Measurements from ENCODE around the gene CCDC51. TPM values are rescaled to one million over a fixed set of nuclear protein-coding genes. Genes with fewer than 3 reads are reported as not detected.

Gene CCDC51
- total and polyA plus RNA-seq, 9 of the 15 experiments (the other 6 are each of a cell fraction or from before 2014, with no cell fraction given), result 6.5 to 18.6 (median 15.7) TPM

DNA sequence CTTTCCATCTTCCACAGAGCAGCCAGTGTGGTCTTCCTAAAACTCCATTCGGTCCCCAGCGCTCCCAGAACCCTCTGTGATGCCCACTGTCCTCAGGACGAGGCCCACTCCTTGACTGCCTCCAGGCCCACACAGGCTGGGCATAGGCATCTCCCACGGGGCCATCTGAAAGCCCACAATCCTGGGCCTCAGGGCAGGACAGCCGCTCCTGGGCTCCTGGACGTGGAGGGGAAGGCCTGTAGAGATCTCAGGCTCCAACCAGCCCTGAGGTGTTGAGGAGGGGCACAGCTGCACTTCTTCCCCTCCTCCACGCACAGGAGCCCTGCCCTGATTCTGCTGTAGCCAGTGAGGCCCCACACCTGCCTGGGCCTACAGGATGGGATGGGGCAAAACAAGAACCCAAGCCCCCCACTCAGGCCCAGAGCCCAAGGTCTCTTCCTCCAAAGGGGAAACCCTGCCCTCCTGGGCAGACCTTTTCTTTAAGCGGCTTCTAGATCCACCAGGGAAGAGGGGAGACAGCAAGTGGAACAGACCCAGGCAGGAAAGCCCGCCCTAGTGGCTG is 38.1 kb upstream of the CCDC51 start (continued):
- no peak for TF ChIP-seq ZNF23 (CRISPR knock-in tag; IDR thresholded peaks at IDR 0.05)
- TF ChIP-seq SAFB (IDR thresholded peaks at IDR 0.05; ENCODE audit: borderline replicate concordance, low read depth, low read length), result no peak
- no peak for TF ChIP-seq NFIX (CRISPR knock-in tag; IDR thresholded peaks at IDR 0.05; ENCODE audit: low read depth)
- TF ChIP-seq SETDB1 (IDR thresholded peaks at IDR 0.05; ENCODE audit: low read length), result no peak
- TF ChIP-seq, protein P1, sequence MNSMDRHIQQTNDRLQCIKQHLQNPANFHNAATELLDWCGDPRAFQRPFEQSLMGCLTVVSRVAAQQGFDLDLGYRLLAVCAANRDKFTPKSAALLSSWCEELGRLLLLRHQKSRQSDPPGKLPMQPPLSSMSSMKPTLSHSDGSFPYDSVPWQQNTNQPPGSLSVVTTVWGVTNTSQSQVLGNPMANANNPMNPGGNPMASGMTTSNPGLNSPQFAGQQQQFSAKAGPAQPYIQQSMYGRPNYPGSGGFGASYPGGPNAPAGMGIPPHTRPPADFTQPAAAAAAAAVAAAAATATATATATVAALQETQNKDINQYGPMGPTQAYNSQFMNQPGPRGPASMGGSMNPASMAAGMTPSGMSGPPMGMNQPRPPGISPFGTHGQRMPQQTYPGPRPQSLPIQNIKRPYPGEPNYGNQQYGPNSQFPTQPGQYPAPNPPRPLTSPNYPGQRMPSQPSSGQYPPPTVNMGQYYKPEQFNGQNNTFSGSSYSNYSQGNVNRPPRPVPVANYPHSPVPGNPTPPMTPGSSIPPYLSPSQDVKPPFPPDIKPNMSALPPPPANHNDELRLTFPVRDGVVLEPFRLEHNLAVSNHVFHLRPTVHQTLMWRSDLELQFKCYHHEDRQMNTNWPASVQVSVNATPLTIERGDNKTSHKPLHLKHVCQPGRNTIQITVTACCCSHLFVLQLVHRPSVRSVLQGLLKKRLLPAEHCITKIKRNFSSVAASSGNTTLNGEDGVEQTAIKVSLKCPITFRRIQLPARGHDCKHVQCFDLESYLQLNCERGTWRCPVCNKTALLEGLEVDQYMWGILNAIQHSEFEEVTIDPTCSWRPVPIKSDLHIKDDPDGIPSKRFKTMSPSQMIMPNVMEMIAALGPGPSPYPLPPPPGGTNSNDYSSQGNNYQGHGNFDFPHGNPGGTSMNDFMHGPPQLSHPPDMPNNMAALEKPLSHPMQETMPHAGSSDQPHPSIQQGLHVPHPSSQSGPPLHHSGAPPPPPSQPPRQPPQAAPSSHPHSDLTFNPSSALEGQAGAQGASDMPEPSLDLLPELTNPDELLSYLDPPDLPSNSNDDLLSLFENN (IDR thresholded peaks at IDR 0.05; ENCODE audit: low read depth in 2 of 2, low read length in 2 of 2), result no peak
- TF ChIP-seq, protein P2, sequence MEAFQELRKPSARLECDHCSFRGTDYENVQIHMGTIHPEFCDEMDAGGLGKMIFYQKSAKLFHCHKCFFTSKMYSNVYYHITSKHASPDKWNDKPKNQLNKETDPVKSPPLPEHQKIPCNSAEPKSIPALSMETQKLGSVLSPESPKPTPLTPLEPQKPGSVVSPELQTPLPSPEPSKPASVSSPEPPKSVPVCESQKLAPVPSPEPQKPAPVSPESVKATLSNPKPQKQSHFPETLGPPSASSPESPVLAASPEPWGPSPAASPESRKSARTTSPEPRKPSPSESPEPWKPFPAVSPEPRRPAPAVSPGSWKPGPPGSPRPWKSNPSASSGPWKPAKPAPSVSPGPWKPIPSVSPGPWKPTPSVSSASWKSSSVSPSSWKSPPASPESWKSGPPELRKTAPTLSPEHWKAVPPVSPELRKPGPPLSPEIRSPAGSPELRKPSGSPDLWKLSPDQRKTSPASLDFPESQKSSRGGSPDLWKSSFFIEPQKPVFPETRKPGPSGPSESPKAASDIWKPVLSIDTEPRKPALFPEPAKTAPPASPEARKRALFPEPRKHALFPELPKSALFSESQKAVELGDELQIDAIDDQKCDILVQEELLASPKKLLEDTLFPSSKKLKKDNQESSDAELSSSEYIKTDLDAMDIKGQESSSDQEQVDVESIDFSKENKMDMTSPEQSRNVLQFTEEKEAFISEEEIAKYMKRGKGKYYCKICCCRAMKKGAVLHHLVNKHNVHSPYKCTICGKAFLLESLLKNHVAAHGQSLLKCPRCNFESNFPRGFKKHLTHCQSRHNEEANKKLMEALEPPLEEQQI (IDR thresholded peaks at IDR 0.05), result no peak
- TF ChIP-seq ZNF232 (CRISPR knock-in tag; IDR thresholded peaks at IDR 0.05), result no peak
- no peak for TF ChIP-seq ZNF778 (CRISPR knock-in tag; IDR thresholded peaks at IDR 0.05)
- TF ChIP-seq ZNF41 (CRISPR knock-in tag; conservative IDR thresholded peaks at IDR 0.05), result no peak

All from K562 (cell line).